ENCODE results near the gene KIF26A.

KIF26A gene

GRCh38 chr14:104094709-104095425, 43.5 kb upstream of the KIF26A start (continued):
- no peak for TF ChIP-seq ZNF521 (tag by site-specific recombination; IDR thresholded peaks at IDR 0.05)
- no peak for TF ChIP-seq ZNF324 (tag by site-specific recombination; IDR thresholded peaks at IDR 0.05)
- TF ChIP-seq ZNF2 (tag by site-specific recombination; IDR thresholded peaks at IDR 0.05), result no peak
- no peak for TF ChIP-seq ZNF416 (tag by site-specific recombination; IDR thresholded peaks at IDR 0.05)
- TF ChIP-seq, protein P1, sequence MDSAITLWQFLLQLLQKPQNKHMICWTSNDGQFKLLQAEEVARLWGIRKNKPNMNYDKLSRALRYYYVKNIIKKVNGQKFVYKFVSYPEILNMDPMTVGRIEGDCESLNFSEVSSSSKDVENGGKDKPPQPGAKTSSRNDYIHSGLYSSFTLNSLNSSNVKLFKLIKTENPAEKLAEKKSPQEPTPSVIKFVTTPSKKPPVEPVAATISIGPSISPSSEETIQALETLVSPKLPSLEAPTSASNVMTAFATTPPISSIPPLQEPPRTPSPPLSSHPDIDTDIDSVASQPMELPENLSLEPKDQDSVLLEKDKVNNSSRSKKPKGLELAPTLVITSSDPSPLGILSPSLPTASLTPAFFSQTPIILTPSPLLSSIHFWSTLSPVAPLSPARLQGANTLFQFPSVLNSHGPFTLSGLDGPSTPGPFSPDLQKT (IDR thresholded peaks at IDR 0.05; ENCODE audit: borderline replicate concordance, low read depth, low read length), result no peak
- TF ChIP-seq GLIS2 (tag by site-specific recombination; IDR thresholded peaks at IDR 0.05), result peak; percentile 71
- TF ChIP-seq GLIS1 (tag by site-specific recombination; IDR thresholded peaks at IDR 0.05), result peak; percentile 83
- peak; percentile 37; the same call in 1 of the 2 replicates for TF ChIP-seq KLF8 (tag by site-specific recombination; IDR thresholded peaks at IDR 0.05)
- peak; percentile 73 for TF ChIP-seq ZSCAN30 (tag by site-specific recombination; IDR thresholded peaks at IDR 0.05)
- TF ChIP-seq REPIN1 (tag by site-specific recombination; IDR thresholded peaks at IDR 0.05; ENCODE audit: low read depth), result no peak
- TF ChIP-seq ZFP69B (tag by site-specific recombination; IDR thresholded peaks at IDR 0.05), result no peak

- no peak for TF ChIP-seq KLF1 (tag by site-specific recombination; IDR thresholded peaks at IDR 0.05)
- TF ChIP-seq, protein P2, sequence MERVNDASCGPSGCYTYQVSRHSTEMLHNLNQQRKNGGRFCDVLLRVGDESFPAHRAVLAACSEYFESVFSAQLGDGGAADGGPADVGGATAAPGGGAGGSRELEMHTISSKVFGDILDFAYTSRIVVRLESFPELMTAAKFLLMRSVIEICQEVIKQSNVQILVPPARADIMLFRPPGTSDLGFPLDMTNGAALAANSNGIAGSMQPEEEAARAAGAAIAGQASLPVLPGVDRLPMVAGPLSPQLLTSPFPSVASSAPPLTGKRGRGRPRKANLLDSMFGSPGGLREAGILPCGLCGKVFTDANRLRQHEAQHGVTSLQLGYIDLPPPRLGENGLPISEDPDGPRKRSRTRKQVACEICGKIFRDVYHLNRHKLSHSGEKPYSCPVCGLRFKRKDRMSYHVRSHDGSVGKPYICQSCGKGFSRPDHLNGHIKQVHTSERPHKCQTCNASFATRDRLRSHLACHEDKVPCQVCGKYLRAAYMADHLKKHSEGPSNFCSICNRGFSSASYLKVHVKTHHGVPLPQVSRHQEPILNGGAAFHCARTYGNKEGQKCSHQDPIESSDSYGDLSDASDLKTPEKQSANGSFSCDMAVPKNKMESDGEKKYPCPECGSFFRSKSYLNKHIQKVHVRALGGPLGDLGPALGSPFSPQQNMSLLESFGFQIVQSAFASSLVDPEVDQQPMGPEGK (tag by site-specific recombination; IDR thresholded peaks at IDR 0.05), result no peak
- TF ChIP-seq ZNF707 (tag by site-specific recombination; IDR thresholded peaks at IDR 0.05), result no peak
- no peak for TF ChIP-seq ZBTB7A (tag by site-specific recombination; IDR thresholded peaks at IDR 0.05; ENCODE audit: low read depth)
- no peak for TF ChIP-seq PRDM1 (tag by site-specific recombination; IDR thresholded peaks at IDR 0.05)
- ChIA-PET CTCF (interaction anchor here (0.6 to 3.0 kb wide), 12 partner anchors 11 to 1163 kb away, joined by 3 to 20 read pairs (median 4); no protein-coding TSS in a partner anchor), POLR2A (no interaction called here)
- Histone ChIP-seq H3K4me3 (ENCODE audit: low read depth, low read length) (no peak overlapping the region), H3K36me3 (ENCODE audit: control insufficient read depth in 2 of 2, insufficient read depth in 1 of 2, low read length in 2 of 2) (no peaks in the 10 kb centered on the region), H3K4me1 (ENCODE audit: control insufficient read depth, insufficient read depth, low read length) (no peaks in the 10 kb centered on the region), H3K27ac (ENCODE audit: extremely low read depth, low read depth, low read length) (no peak overlapping the region), H3K9me3 (ENCODE audit: control insufficient read depth, insufficient read depth, low read depth, low read length) (no peaks in the 10 kb centered on the region)
These were observed 42.7 kb upstream of the KIF26A start for GRCh38 chr14:104095426-104096310.

DNA sequence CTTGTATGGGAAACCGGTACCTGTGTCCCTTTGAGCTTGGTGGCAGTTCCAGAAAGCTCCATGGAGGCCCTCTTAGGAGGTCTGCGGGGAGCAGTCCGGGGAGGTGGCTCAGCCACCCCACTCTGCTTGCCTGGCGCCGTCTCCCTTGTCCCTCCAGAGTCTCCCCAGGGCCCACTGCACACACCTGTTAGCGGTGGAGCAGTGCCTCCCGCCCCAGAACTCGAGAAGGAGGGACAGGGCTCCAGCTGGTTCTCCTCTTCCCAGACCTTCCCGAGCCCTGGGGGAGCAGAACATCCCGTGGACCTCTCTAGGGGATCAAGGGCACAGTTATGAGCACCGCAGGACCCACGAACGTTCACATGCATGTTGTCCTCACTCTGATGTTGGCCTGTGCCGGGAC, 42.1 kb upstream of the KIF26A start:
- Histone ChIP-seq H3K4me1 (ENCODE audit: control insufficient read depth, insufficient read depth, low read length) (no peaks in the 10 kb centered on the region), H3K4me3 (ENCODE audit: low read depth, low read length) (no peak overlapping the region), H3K36me3 (ENCODE audit: control insufficient read depth in 2 of 2, insufficient read depth in 1 of 2, low read length in 2 of 2) (no peaks in the 10 kb centered on the region), H3K27ac (ENCODE audit: extremely low read depth, low read depth, low read length) (no peak overlapping the region), H3K9me3 (ENCODE audit: control insufficient read depth, insufficient read depth, low read depth, low read length) (no peaks in the 10 kb centered on the region)
- CTCF ChIA-PET, result interaction anchor here (0.6 to 1.3 kb wide), 6 partner anchors 18 to 1164 kb away, joined by 3 to 4 read pairs (median 4); no protein-coding TSS in a partner anchor
- POLR2A ChIA-PET, result no interaction called here
- TF ChIP-seq GLIS2 (tag by site-specific recombination; IDR thresholded peaks at IDR 0.05) (0 out of 2 replicates have a peak, but pooled peaks have one; percentile 22), ZNF548 (tag by site-specific recombination; IDR thresholded peaks at IDR 0.05) (no peak), GLIS1 (tag by site-specific recombination; IDR thresholded peaks at IDR 0.05) (peak; percentile 36; the same call in 1 of the 2 replicates)

All from HEK293 (cell line).